SK-N-SH (cell line): ENCODE measurements around the gene ST3GAL2. TPM values are rescaled to one million over a fixed set of nuclear protein-coding genes. Genes with fewer than 3 reads are reported as not detected.

Source experiments
- CTCF ChIA-PET: fragments of 300-600, 350-600 bp; formaldehyde crosslinking; extraction: SDS; loops from one replicate; lab custom pipeline; 2021; lab: Yijun Ruan, JAX
- POLR2A ChIA-PET: fragments of 350-600 bp; sonication (Branson Sonifier 250); formaldehyde crosslinking; extraction: SDS; loops from one replicate; lab custom pipeline; 2020; ENCODE audit warnings: antibody characterized with exemption, inconsistent platforms; lab: Yijun Ruan, JAX
- DNase-seq: peaks from one replicate; pipeline ENCODE4 v3.0.0; 2012
- H2AFZ ChIP-seq: fragments of 200-600 bp; sonication (generic); 2 replicates; pipeline ENCODE4 v1.8.1; 2016; ENCODE audit warnings: antibody characterized with exemption, mild to moderate bottlenecking, low read depth
- H3F3A ChIP-seq: fragments of 200-600 bp; sonication (generic); replicated peaks from 2 replicates; pipeline ENCODE3; 2016; ENCODE audit warnings: antibody characterized with exemption, mild to moderate bottlenecking; ENCODE audit not compliant: insufficient read depth
- H3K27ac ChIP-seq, 2 experiments: fragments of 200-500 bp in 1 of 2; fragments of 200-600 bp in 1 of 2; sonication (Bioruptor generic) in 1 of 2; sonication (generic), shearing (Covaris generic) in 1 of 2; 2 replicates each; pipeline versions ENCODE4 v1.5.1 to v1.6.1; 2014 to 2016; ENCODE audit warnings: low read depth in 2 of 2, inconsistent platforms in 1 of 2, low read length in 1 of 2, mild to moderate bottlenecking in 1 of 2, mixed read lengths in 1 of 2
- H3K27me3 ChIP-seq: fragments of 200-600 bp; sonication (generic), shearing (Covaris generic); 2 replicates; pipeline ENCODE4 v1.6.1; 2016; ENCODE audit warnings: mixed run types; ENCODE audit not compliant: insufficient read depth
- H3K36me3 ChIP-seq, 2 experiments: fragments of 200-500 bp in 1 of 2; fragments of 200-600 bp in 1 of 2; sonication (Bioruptor generic) in 1 of 2; sonication (generic) in 1 of 2; replicated peaks in 1 of 2; 2 replicates each; pipeline versions ENCODE3 to v1.5.1; 2014 to 2016; ENCODE audit warnings: low read length in 1 of 2, mild to moderate bottlenecking in 1 of 2; ENCODE audit not compliant: insufficient read depth in 2 of 2, control insufficient read depth in 1 of 2
- H3K4me1 ChIP-seq, 2 experiments: fragments of 200-500 bp in 1 of 2; fragments of 200-600 bp in 1 of 2; sonication (Bioruptor generic) in 1 of 2; sonication (generic), shearing (Covaris generic) in 1 of 2; 2 replicates each; pipeline versions ENCODE4 v1.5.1 to v1.6.1; 2014 to 2016; ENCODE audit warnings: low read depth in 1 of 2, low read length in 1 of 2, mixed run types in 1 of 2; ENCODE audit not compliant: insufficient read depth in 2 of 2, control insufficient read depth in 1 of 2
- H3K4me2 ChIP-seq: fragments of 200-600 bp; sonication (generic), shearing (Covaris generic); 2 replicates; pipeline ENCODE4 v1.6.1; 2017; ENCODE audit warnings: mixed run types
- H3K4me3 ChIP-seq, 2 experiments: fragments of 200-500 bp in 1 of 2; fragments of 200-600 bp in 1 of 2; sonication (Bioruptor generic) in 1 of 2; sonication (generic), shearing (Covaris generic) in 1 of 2; 2 replicates each; pipeline versions ENCODE4 v1.5.1 to v1.8.1; 2014 to 2016; ENCODE audit warnings: low read depth in 2 of 2, inconsistent platforms in 1 of 2, low read length in 1 of 2, mild to moderate bottlenecking in 1 of 2, mixed read lengths in 1 of 2, moderate library complexity in 1 of 2
- H3K79me2 ChIP-seq: fragments of 200-600 bp; sonication (generic); 2 replicates; pipeline ENCODE4 v1.8.1; 2017; ENCODE audit warnings: mild to moderate bottlenecking; ENCODE audit not compliant: insufficient read depth
- H3K9ac ChIP-seq: fragments of 200-600 bp; sonication (generic); 2 replicates; pipeline ENCODE4 v1.6.1; 2017; ENCODE audit warnings: mixed run types
- H3K9me2 ChIP-seq: fragments of 200-600 bp; sonication (generic); 2 replicates; pipeline ENCODE4 v1.6.1; 2017; ENCODE audit warnings: mixed run types
- H3K9me3 ChIP-seq: fragments of 200-600 bp; sonication (generic); 2 replicates; pipeline ENCODE4 v1.6.1; 2017; ENCODE audit warnings: mixed run types, mild to moderate bottlenecking, moderate library complexity
- H4K20me1 ChIP-seq: fragments of 200-600 bp; sonication (generic); 2 replicates; pipeline ENCODE4 v1.6.1; 2017; ENCODE audit warnings: mild to moderate bottlenecking, mixed run types; ENCODE audit not compliant: insufficient read depth
- CTCF ChIP-seq: fragments of 200-600 bp; sonication (generic); IDR thresholded peaks from 2 replicates; pipeline ENCODE4 v1.6.1; 2017; ENCODE audit warnings: antibody characterized with exemption, mild to moderate bottlenecking, moderate library complexity
- FOXJ3 ChIP-seq: sonication (generic); formaldehyde crosslinking; IDR thresholded peaks from 2 replicates; pipeline ENCODE4 v1.5.1; 2020; ENCODE audit warnings: mild to moderate bottlenecking, missing genetic modification reagents
- SMC3 ChIP-seq: IDR thresholded peaks from 2 replicates; pipeline ENCODE4 v1.6.1; 2012; ENCODE audit warnings: low read depth, low read length, improper control_type of control experiment
- WGBS: methylation state at CpG from one replicate; pipeline ENCODE4 v1.1.6; 2017; ENCODE audit warnings: low lambda C conversion rate; 5-methylcytosine and 5-hydroxymethylcytosine counted together
- polyA plus RNA-seq, 3 experiments: library from polyadenylated mRNA; depleted of rRNA; stranded (reverse); fragments of >200 nt; gene quantifications; 2 replicates each; pipeline ENCODE4 v1.2.3, GENCODE V29; 2012
- small RNA-seq, 7 experiments: library from RNA; depleted of rRNA; stranded (forward); fragments of <200 nt; gene quantifications; one replicate each; pipeline ENCODE3, GENCODE V24; 2012

Gene ST3GAL2
- polyA plus RNA-seq, 1 of the 3 experiments (the other 2 are of a cell fraction): 19.9 TPM

DNA sequence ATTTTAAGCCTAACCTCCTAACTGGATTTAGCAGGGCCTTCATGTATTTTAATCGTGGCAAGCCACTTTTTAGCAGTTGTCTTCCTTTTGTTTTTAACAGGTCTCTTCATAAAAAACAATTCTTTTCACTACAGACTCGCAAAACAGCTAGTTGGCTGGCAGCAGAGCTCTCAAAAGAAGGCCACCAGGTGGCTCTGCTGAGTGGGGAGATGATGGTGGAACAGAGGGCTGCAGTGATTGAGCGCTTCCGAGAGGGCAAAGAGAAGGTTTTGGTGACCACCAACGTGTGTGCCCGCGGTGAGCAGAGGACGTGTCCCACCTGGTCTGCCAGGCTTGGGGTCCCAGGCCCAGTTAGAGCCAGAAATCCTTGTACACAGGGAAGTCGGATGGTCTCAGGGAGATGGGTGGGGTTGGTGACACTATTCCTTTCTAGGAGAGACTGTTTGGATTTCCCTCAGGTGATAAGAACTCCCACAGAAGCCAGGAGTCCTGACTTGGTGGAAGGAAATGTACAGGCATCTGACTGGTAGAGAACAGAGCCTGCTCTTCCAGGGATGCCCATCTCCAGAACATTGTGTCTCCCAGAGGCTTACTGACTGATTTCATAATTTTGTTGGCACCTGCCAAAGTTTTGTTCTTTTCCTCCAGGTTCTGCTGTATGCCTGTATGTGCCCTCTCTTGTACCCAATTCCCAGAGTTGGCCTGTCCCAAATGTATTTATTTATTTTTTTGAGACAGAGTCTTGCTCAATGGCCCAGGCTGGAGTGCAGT, 107.1 kb downstream of the ST3GAL2 start:
- Histone ChIP-seq H3K4me1 (no peaks in the 10 kb centered on the region), H3K4me2 (no peak overlapping the region), H3K9me3 (no peaks in the 10 kb centered on the region), H3F3A (peaks cover under 1% of the 10 kb centered on the region), H3K27ac (no peak overlapping the region), H2AFZ (no peak overlapping the region), H3K27me3 (no peaks in the 10 kb centered on the region), H3K4me3 (no peak overlapping the region), H4K20me1 (no peaks in the 10 kb centered on the region), H3K79me2 (no peaks in the 10 kb centered on the region), H3K9ac (no peak overlapping the region), H3K36me3 (peaks cover 24 to 36% of the 10 kb centered on the region in 2 experiments), H3K9me2 (no peaks in the 10 kb centered on the region)
- no peak for DNase-seq
- CTCF ChIA-PET: interaction anchor here (0.6 to 2.1 kb wide), 6 partner anchors 10 to 1934 kb away, joined by 3 to 5 read pairs (median 3); no protein-coding TSS in a partner anchor
- TF ChIP-seq SMC3: no peak
- peak; percentile 61 for TF ChIP-seq CTCF
- 83% methylated on average over 9 of the region's 9 CpGs for WGBS
- POLR2A ChIA-PET: no interaction called here

DNA sequence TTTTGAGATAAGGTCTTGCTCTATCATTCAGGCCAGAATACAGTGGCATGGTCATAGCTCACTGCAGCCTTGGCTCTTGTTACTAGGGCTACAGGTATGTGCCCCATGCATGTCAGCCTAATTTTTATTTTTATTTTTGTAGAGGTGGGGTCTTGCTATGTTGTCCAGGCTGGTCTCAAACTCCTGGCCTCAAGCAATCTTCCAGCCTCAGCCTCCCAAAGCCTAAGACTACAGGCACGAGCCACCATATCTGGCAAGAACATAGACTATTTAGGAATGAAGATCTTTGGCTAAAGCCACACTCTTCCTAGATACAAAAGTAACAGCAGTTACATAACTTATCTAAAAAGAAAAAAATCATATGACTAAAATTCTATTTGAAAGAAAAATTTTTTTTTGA, 107.8 kb downstream of the ST3GAL2 start:
- Histone ChIP-seq H3K27ac (no peak overlapping the region), H2AFZ (no peak overlapping the region), H3K27me3 (no peaks in the 10 kb centered on the region), H4K20me1 (no peaks in the 10 kb centered on the region), H3K79me2 (no peaks in the 10 kb centered on the region), H3K36me3 (peaks cover 21 to 36% of the 10 kb centered on the region in 2 experiments), H3K9me2 (no peaks in the 10 kb centered on the region), H3F3A (no peaks in the 10 kb centered on the region), H3K9me3 (no peaks in the 10 kb centered on the region), H3K4me1 (no peaks in the 10 kb centered on the region), H3K4me2 (no peak overlapping the region), H3K9ac (no peak overlapping the region), H3K4me3 (no peak overlapping the region)
- TF ChIP-seq CTCF (no peak), FOXJ3 (CRISPR knock-in tag) (no peak)
- DNase-seq: no peak
- POLR2A ChIA-PET: interaction anchor here (1.4 kb wide), 1 partner anchor 15 kb away, joined by 5 read pairs; the partner anchor contains the start of gene DDX19A
- 95% methylated on average over 1 of the region's 1 CpG for WGBS
- CTCF ChIA-PET: interaction anchor here (0.7 to 2.1 kb wide), 4 partner anchors 9 to 1933 kb away, joined by 3 to 5 read pairs (median 4); no protein-coding TSS in a partner anchor

Small RNAs within 50 kb of the gene (small RNA-seq; reads per million reads assigned to genes)
- gene RNU6-23P: 0 to 2.4 (median 0.21) reads per million in 7 experiments
- gene RPS27P26: 0 reads per million in 7 experiments

Other genes with a start within 250 kb of the ST3GAL2 start
- gene EXOSC6, start 187.2 kb downstream of the ST3GAL2 start, polyA plus RNA-seq (2012; rRNA removed): 10.0 and 10.6 TPM in 2 replicates
- gene AARS1, start 149.6 kb downstream of the ST3GAL2 start, polyA plus RNA-seq (2012; rRNA removed): 70.5 and 77.3 TPM in 2 replicates
- gene DDX19B, start 139.9 kb downstream of the ST3GAL2 start, polyA plus RNA-seq (2012; rRNA removed): 20.1 and 43.6 TPM in 2 replicates
- 56.0 and 61.1 TPM in 2 replicates for gene DDX19A, start 92.2 kb downstream of the ST3GAL2 start, polyA plus RNA-seq (2012; rRNA removed)
- 9.7 and 10.4 TPM in 2 replicates for gene FCSK, start 15.5 kb upstream of the ST3GAL2 start, polyA plus RNA-seq (2012; rRNA removed)
- gene COG4, start 84.5 kb upstream of the ST3GAL2 start, polyA plus RNA-seq (2012; rRNA removed): 54.4 and 72.7 TPM in 2 replicates
- gene SF3B3, start 84.7 kb upstream of the ST3GAL2 start, polyA plus RNA-seq (2012; rRNA removed): 75.9 and 81.7 TPM in 2 replicates
- 0.18 and 0.19 TPM in 2 replicates for gene IL34, start 207.5 kb upstream of the ST3GAL2 start, polyA plus RNA-seq (2012; rRNA removed)
- gene MTSS2, start 247.0 kb upstream of the ST3GAL2 start, polyA plus RNA-seq (2012; rRNA removed): 41.3 and 54.1 TPM in 2 replicates